Gastrocnemius medialis (tissue), 4 donors: Measurements from ENCODE around the gene SLC22A5. TPM values are rescaled to one million over a fixed set of nuclear protein-coding genes. Genes with fewer than 3 reads are reported as not detected.

Experiments used
- ATAC-seq, 2 donors: fragments of 150-250 bp; one replicate each; pipeline ENCODE4 v1.9.1; 2016
- DNase-seq, 2 donors: peaks; one replicate each; pipeline ENCODE4 v3.0.0-alpha.2; 2019
- H3K27ac ChIP-seq, 4 donors: fragments of 200-600 bp; sonication (generic); 1 replicate in 1 of 4; 2 replicates in 3 of 4; pipeline ENCODE4 v1.5.1; 2016 to 2018; ENCODE audit warnings: mild to moderate bottlenecking in 2 of 4, moderate library complexity in 1 of 4
- H3K27me3 ChIP-seq, 3 donors: fragments of 200-600 bp; sonication (generic) in 2 of 3; 1 replicate in 1 of 3; 2 replicates in 2 of 3; pipeline versions ENCODE4 v1.5.1 to v1.6.0; 2016 to 2019; ENCODE audit warnings: mild to moderate bottlenecking in 1 of 3, moderate library complexity in 1 of 3
- H3K36me3 ChIP-seq, 2 donors: fragments of 200-600 bp; sonication (generic) in 1 of 2; one replicate each; pipeline ENCODE4 v1.5.1; 2017 to 2018
- H3K4me1 ChIP-seq, 2 donors: fragments of 200-600 bp; sonication (generic) in 1 of 2; one replicate each; pipeline ENCODE4 v1.5.1; 2016 to 2017; ENCODE audit warnings: mild to moderate bottlenecking in 2 of 2
- H3K4me3 ChIP-seq, 4 donors: fragments of 200-600 bp; sonication (generic) in 3 of 4; 1 replicate in 1 of 4; 2 replicates in 3 of 4; pipeline ENCODE4 v1.5.1; 2016 to 2019; ENCODE audit warnings: mild to moderate bottlenecking in 2 of 4
- H3K9me3 ChIP-seq, 3 donors: fragments of 200-600 bp; sonication (generic) in 2 of 3; 1 replicate in 1 of 3; 2 replicates in 2 of 3; pipeline ENCODE4 v1.5.1; 2016 to 2019
- POLR2A ChIP-seq, 2 donors: fragments of 450-650 bp; IDR thresholded peaks; one replicate each; pipeline ENCODE4 v1.6.1; 2017; ENCODE audit warnings: antibody characterized with exemption in 2 of 2, mild to moderate bottlenecking in 2 of 2, moderate library complexity in 2 of 2
- in situ Hi-C, 4 donors: fragments of 200-750 bp; cut with MboI; loops; one replicate each; pipeline versions ENCODE4 v1.15.0 to v1.8.0; 2017; ENCODE audit warnings: low sequenced_read_pairs in 4 of 4
- intact Hi-C: fragments of 100-400 bp; cut with DNase I; formaldehyde crosslinking; loops from one replicate; pipeline ENCODE4 v1.15.1; 2023; ENCODE audit warnings: low total_unique reads
- total RNA-seq, 4 donors: library from RNA; depleted of rRNA; stranded (reverse); fragments of >200 nt; gene quantifications; one replicate each; pipeline versions ENCODE4 v1.1.0 to v1.2.3, GENCODE V29; 2016
- TF ChIP-seq, protein P1 (sequence below), 5 experiments: fragments of 450-650 bp in 3 of 5; fragments of 200-600 bp in 2 of 5; sonication (generic) in 2 of 5; IDR thresholded peaks in 4 of 5; conservative IDR thresholded peaks in 1 of 5; 1 replicate in 4 of 5; 2 replicates in 1 of 5; pipeline ENCODE4 v1.5.1; 2016 to 2019; ENCODE audit warnings: antibody characterized with exemption in 5 of 5, mild to moderate bottlenecking in 3 of 5, moderate library complexity in 3 of 5

SLC22A5 gene
- total RNA-seq, 4 donors from 2014 or later, result 56.2 to 116 (median 79.2) TPM

DNA sequence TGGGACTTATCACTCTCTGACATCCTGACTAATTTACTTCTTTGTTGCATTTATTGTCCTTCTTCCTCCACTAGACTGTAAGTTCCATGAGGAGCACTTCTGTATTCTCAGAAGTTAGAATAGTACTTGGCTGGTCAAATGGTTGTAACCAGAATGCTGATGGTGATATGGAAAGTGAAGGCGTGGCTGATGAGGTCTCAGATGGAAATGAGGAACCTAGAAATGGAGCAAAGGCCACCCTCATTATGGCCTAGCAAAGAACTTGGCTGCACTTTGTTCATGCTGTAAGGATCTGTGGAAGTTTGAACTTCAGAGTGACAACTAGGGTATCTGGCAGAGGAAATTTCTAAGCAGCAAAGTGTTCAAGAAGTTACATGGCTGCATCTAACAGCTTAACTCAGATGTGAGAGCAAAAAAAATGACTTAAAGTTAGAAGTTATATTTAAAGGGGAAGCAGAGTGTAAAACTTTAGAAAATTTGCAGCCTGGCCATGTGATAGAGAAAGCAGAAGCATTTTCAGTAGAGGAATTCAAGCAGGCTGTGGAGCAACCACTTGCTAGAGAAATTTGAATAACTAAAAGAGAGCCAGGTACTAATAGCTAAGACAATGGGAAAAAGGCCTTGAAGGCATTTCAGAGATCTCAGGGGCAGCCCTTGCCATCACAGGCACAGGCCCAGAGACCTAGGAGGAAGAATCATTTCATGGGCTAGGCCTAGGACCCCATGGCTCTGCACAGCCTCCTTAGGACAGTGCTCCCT is 14.9 kb upstream of the SLC22A5 start:
- Histone ChIP-seq H3K36me3 (peaks cover 0 to 19% of the 10 kb centered on the region in 2 donors), H3K9me3 (no peaks in the 10 kb centered on the region), H3K4me1 (peaks cover 5 to 14% of the 10 kb centered on the region in 2 donors), H3K4me3 (no peak overlapping the region), H3K27ac (no peak overlapping the region), H3K27me3 (no peaks in the 10 kb centered on the region)
- ATAC-seq, result no peak
- intact Hi-C loops, result no loop called here
- in situ Hi-C loops, result no loop called here
- DNase-seq, result no peak
- TF ChIP-seq, protein P1, sequence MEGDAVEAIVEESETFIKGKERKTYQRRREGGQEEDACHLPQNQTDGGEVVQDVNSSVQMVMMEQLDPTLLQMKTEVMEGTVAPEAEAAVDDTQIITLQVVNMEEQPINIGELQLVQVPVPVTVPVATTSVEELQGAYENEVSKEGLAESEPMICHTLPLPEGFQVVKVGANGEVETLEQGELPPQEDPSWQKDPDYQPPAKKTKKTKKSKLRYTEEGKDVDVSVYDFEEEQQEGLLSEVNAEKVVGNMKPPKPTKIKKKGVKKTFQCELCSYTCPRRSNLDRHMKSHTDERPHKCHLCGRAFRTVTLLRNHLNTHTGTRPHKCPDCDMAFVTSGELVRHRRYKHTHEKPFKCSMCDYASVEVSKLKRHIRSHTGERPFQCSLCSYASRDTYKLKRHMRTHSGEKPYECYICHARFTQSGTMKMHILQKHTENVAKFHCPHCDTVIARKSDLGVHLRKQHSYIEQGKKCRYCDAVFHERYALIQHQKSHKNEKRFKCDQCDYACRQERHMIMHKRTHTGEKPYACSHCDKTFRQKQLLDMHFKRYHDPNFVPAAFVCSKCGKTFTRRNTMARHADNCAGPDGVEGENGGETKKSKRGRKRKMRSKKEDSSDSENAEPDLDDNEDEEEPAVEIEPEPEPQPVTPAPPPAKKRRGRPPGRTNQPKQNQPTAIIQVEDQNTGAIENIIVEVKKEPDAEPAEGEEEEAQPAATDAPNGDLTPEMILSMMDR (IDR thresholded peaks at IDR 0.05 in 4 of 5, conservative IDR thresholded peaks at IDR 0.05 in 1 of 5), result no peak
- TF ChIP-seq POLR2A (IDR thresholded peaks at IDR 0.05), result no peak

DNA sequence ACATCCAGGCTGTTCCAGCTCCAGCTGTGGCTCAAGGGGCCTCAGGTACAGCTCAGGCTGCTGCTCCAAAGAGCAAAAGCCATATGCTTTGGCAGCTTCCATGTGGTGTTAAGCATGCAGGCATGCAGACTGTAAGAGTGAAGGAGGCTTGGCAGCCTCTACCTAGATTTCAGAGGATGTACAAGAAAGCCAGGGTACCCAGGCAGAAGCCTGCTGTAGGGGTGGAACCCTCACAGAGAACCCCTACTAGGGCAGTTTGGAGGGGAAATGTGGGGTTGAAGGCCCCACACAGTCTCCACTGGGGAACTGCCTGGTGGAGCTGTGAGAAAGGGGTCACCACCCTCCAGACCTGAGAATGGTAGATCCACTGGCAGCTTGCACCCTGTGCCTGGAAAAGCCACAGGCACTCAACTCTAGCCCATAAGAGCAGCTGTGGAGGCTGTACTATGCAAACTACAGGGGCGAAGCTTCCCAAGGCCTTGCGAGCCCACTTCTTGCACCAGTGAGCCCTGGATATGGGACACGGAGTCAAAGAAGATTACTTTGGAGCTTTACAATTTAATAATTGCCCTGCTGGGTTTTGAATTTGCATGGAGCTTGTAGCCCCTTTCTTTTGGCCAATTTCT is 14.3 kb upstream of the SLC22A5 start:
- intact Hi-C loops, result no loop called here
- Histone ChIP-seq H3K36me3 (peaks cover 0 to 23% of the 10 kb centered on the region in 2 donors), H3K9me3 (no peaks in the 10 kb centered on the region), H3K4me1 (peaks cover 5 to 14% of the 10 kb centered on the region in 2 donors), H3K27me3 (no peaks in the 10 kb centered on the region), H3K27ac (no peak overlapping the region), H3K4me3 (no peak overlapping the region)
- no peak for ATAC-seq
- in situ Hi-C loops, result no loop called here
- no peak for TF ChIP-seq POLR2A (IDR thresholded peaks at IDR 0.05)
- no peak for DNase-seq

DNA sequence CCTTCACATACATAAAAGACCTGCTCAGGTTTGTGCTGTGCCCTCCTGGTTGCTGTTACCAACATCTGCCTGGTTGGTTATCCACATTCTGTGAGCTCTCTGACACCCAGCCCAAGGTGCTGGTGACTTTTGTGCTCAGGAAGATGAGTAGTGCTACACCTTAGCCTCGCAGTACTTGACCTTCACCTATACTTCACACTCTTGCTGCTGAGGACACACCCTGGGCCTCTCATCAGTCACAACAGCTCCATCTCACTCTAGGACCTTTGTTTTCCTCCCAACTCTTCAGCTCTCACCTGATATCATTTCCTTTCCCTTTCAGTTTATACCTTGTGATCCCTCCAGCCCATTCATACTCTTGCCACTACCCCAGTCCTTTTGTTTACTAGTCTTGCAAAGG is 10.7 kb upstream of the SLC22A5 start:
- peaks cover 0 to 19% of the 10 kb centered on the region in 2 donors for H3K36me3 ChIP-seq
- no peak overlapping the region for H3K4me3 ChIP-seq
- in situ Hi-C loops, result no loop called here
- H3K4me1 ChIP-seq, result peaks cover 20 to 36% of the 10 kb centered on the region in 2 donors
- TF ChIP-seq, protein P1 (IDR thresholded peaks at IDR 0.05 in 4 of 5, conservative IDR thresholded peaks at IDR 0.05 in 1 of 5), result no peak
- TF ChIP-seq POLR2A (IDR thresholded peaks at IDR 0.05), result no peak
- no peaks in the 10 kb centered on the region for H3K9me3 ChIP-seq
- ATAC-seq (no peak), DNase-seq (no peak)
- intact Hi-C loops, result no loop called here
- peak overlapping the region in 1 of 4 donors; percentile 20 for H3K27ac ChIP-seq
- no peaks in the 10 kb centered on the region for H3K27me3 ChIP-seq

DNA sequence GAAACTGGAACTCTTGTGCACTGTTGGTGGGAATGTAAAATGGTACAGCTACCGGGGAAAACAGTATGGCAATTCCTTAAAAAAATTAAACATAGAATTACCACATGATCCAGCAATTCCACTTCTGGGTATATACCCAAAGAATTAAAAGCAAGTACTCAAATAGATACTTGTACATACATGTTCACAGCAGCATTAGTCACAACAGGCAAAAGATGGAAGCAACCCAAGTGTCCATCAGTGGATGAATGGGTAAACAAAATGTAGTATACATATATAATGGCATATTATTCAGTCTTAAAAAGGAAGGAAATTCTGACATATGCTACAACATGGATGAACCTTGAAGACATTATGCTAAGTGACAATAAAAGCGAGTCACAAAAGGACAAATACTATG is 7.4 kb upstream of the SLC22A5 start:
- TF ChIP-seq, protein P1 (IDR thresholded peaks at IDR 0.05 in 4 of 5, conservative IDR thresholded peaks at IDR 0.05 in 1 of 5), result no peak
- TF ChIP-seq POLR2A (IDR thresholded peaks at IDR 0.05), result no peak
- in situ Hi-C loops (no loop called here), intact Hi-C loops (loop anchor here (5.0 kb wide), 2 partner anchors 70 to 135 kb away; partner anchors contain the start of genes P4HA2 and SLC22A4)
- no peak for ATAC-seq
- H3K36me3 ChIP-seq, result peaks cover 0 to 15% of the 10 kb centered on the region in 2 donors
- no peaks in the 10 kb centered on the region for H3K27me3 ChIP-seq
- peaks cover 31 to 48% of the 10 kb centered on the region in 2 donors for H3K4me1 ChIP-seq
- H3K27ac ChIP-seq, result peak overlapping the region; percentile 92 to 99 (median 96)
- no peak overlapping the region for H3K4me3 ChIP-seq
- no peaks in the 10 kb centered on the region for H3K9me3 ChIP-seq
- no peak for DNase-seq
